SK-N-SH (cell line): ENCODE results near the gene TMCO4. TPM values are rescaled to one million over a fixed set of nuclear protein-coding genes. Genes with fewer than 3 reads are reported as not detected.

ENCODE experiments used
- CTCF ChIA-PET: fragments of 300-600, 350-600 bp; formaldehyde crosslinking; extraction: SDS; loops from one replicate; lab custom pipeline; 2021; lab: Yijun Ruan, JAX
- POLR2A ChIA-PET: fragments of 350-600 bp; sonication (Branson Sonifier 250); formaldehyde crosslinking; extraction: SDS; loops from one replicate; lab custom pipeline; 2020; ENCODE audit warnings: antibody characterized with exemption, inconsistent platforms; lab: Yijun Ruan, JAX
- DNase-seq: peaks from one replicate; pipeline ENCODE4 v3.0.0; 2012
- H2AFZ ChIP-seq: fragments of 200-600 bp; sonication (generic); 2 replicates; pipeline ENCODE4 v1.8.1; 2016; ENCODE audit warnings: antibody characterized with exemption, mild to moderate bottlenecking, low read depth
- H3F3A ChIP-seq: fragments of 200-600 bp; sonication (generic); replicated peaks from 2 replicates; pipeline ENCODE3; 2016; ENCODE audit warnings: antibody characterized with exemption, mild to moderate bottlenecking; ENCODE audit not compliant: insufficient read depth
- H3K27ac ChIP-seq, 2 experiments: fragments of 200-500 bp in 1 of 2; fragments of 200-600 bp in 1 of 2; sonication (Bioruptor generic) in 1 of 2; sonication (generic), shearing (Covaris generic) in 1 of 2; 2 replicates each; pipeline versions ENCODE4 v1.5.1 to v1.6.1; 2014 to 2016; ENCODE audit warnings: low read depth in 2 of 2, inconsistent platforms in 1 of 2, low read length in 1 of 2, mild to moderate bottlenecking in 1 of 2, mixed read lengths in 1 of 2
- H3K27me3 ChIP-seq: fragments of 200-600 bp; sonication (generic), shearing (Covaris generic); 2 replicates; pipeline ENCODE4 v1.6.1; 2016; ENCODE audit warnings: mixed run types; ENCODE audit not compliant: insufficient read depth
- H3K36me3 ChIP-seq, 2 experiments: fragments of 200-500 bp in 1 of 2; fragments of 200-600 bp in 1 of 2; sonication (Bioruptor generic) in 1 of 2; sonication (generic) in 1 of 2; replicated peaks in 1 of 2; 2 replicates each; pipeline versions ENCODE3 to v1.5.1; 2014 to 2016; ENCODE audit warnings: low read length in 1 of 2, mild to moderate bottlenecking in 1 of 2; ENCODE audit not compliant: insufficient read depth in 2 of 2, control insufficient read depth in 1 of 2
- H3K4me1 ChIP-seq, 2 experiments: fragments of 200-500 bp in 1 of 2; fragments of 200-600 bp in 1 of 2; sonication (Bioruptor generic) in 1 of 2; sonication (generic), shearing (Covaris generic) in 1 of 2; 2 replicates each; pipeline versions ENCODE4 v1.5.1 to v1.6.1; 2014 to 2016; ENCODE audit warnings: low read depth in 1 of 2, low read length in 1 of 2, mixed run types in 1 of 2; ENCODE audit not compliant: insufficient read depth in 2 of 2, control insufficient read depth in 1 of 2
- H3K4me2 ChIP-seq: fragments of 200-600 bp; sonication (generic), shearing (Covaris generic); 2 replicates; pipeline ENCODE4 v1.6.1; 2017; ENCODE audit warnings: mixed run types
- H3K4me3 ChIP-seq, 2 experiments: fragments of 200-500 bp in 1 of 2; fragments of 200-600 bp in 1 of 2; sonication (Bioruptor generic) in 1 of 2; sonication (generic), shearing (Covaris generic) in 1 of 2; 2 replicates each; pipeline versions ENCODE4 v1.5.1 to v1.8.1; 2014 to 2016; ENCODE audit warnings: low read depth in 2 of 2, inconsistent platforms in 1 of 2, low read length in 1 of 2, mild to moderate bottlenecking in 1 of 2, mixed read lengths in 1 of 2, moderate library complexity in 1 of 2
- H3K79me2 ChIP-seq: fragments of 200-600 bp; sonication (generic); 2 replicates; pipeline ENCODE4 v1.8.1; 2017; ENCODE audit warnings: mild to moderate bottlenecking; ENCODE audit not compliant: insufficient read depth
- H3K9ac ChIP-seq: fragments of 200-600 bp; sonication (generic); 2 replicates; pipeline ENCODE4 v1.6.1; 2017; ENCODE audit warnings: mixed run types
- H3K9me2 ChIP-seq: fragments of 200-600 bp; sonication (generic); 2 replicates; pipeline ENCODE4 v1.6.1; 2017; ENCODE audit warnings: mixed run types
- H3K9me3 ChIP-seq: fragments of 200-600 bp; sonication (generic); 2 replicates; pipeline ENCODE4 v1.6.1; 2017; ENCODE audit warnings: mixed run types, mild to moderate bottlenecking, moderate library complexity
- H4K20me1 ChIP-seq: fragments of 200-600 bp; sonication (generic); 2 replicates; pipeline ENCODE4 v1.6.1; 2017; ENCODE audit warnings: mild to moderate bottlenecking, mixed run types; ENCODE audit not compliant: insufficient read depth
- ELF1 ChIP-seq: IDR thresholded peaks from 2 replicates; pipeline ENCODE4 v1.4.0; 2012
- GABPA ChIP-seq: IDR thresholded peaks from 2 replicates; pipeline ENCODE4 v1.4.0; 2012; ENCODE audit warnings: low read depth, mild to moderate bottlenecking
- NFIC ChIP-seq: IDR thresholded peaks from 2 replicates; pipeline ENCODE4 v1.4.0; 2012; ENCODE audit warnings: borderline replicate concordance
- RAD21 ChIP-seq: IDR thresholded peaks from 2 replicates; pipeline ENCODE4 v1.6.1; 2012; ENCODE audit warnings: mild to moderate bottlenecking, low read length
- RFX5 ChIP-seq: IDR thresholded peaks from 2 replicates; pipeline ENCODE4 v1.6.1; 2012; ENCODE audit warnings: mild to moderate bottlenecking, improper control_type of control experiment, low read length
- TEAD4 ChIP-seq: IDR thresholded peaks from 2 replicates; pipeline ENCODE4 v1.4.0; 2012; ENCODE audit warnings: mild to moderate bottlenecking, borderline replicate concordance; ENCODE audit not compliant: insufficient read depth
- YY1 ChIP-seq: IDR thresholded peaks from 2 replicates; pipeline ENCODE4 v1.4.0; 2012; ENCODE audit warnings: low read depth, mild to moderate bottlenecking
- WGBS: methylation state at CpG from one replicate; pipeline ENCODE4 v1.1.6; 2017; ENCODE audit warnings: low lambda C conversion rate; 5-methylcytosine and 5-hydroxymethylcytosine counted together
- polyA plus RNA-seq, 3 experiments: library from polyadenylated mRNA; depleted of rRNA; stranded (reverse); fragments of >200 nt; gene quantifications; 2 replicates each; pipeline ENCODE4 v1.2.3, GENCODE V29; 2012
- TF ChIP-seq, protein P1 (sequence below): IDR thresholded peaks from 2 replicates; pipeline ENCODE4; 2012
- TF ChIP-seq, protein P2 (sequence below): IDR thresholded peaks from 2 replicates; pipeline ENCODE4 v1.6.1; 2012; ENCODE audit warnings: mild to moderate bottlenecking, low read depth, low read length, moderate library complexity

Gene TMCO4
- polyA plus RNA-seq, 1 of the 3 experiments (the other 2 are of a cell fraction) = 4.2 TPM

DNA sequence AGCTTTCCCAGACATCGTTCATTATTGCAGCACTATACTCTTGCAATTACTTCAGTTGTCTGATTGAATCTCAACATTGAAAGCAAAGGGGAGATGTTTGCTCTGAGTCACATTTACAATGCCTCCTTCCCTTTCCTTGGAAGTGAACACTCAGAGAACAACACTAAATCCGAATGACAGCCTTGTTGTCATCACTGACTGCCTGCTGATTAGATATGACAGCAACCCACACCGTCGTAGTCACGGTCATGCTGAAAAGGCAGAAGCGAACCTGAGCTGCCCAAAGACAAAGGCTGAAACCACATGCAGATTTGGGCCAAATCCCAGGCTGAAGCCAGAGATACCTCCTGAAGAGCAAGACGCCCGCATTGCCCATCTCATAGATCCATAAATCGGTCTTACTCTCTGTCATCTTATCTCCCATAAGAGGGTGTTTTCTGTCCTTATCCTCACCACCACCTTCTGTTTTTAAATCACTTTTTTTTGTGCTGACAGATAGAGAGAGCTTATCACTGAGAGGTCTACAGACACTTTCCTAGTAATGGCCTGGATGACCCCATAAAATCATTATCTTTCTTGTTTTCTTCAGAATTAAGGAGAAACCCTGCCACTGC lies 47.5 kb downstream of the TMCO4 start:
- Histone ChIP-seq H3K9me2 (no peaks in the 10 kb centered on the region), H3K4me2 (no peak overlapping the region), H3K27me3 (no peaks in the 10 kb centered on the region), H3K4me1 (peaks cover 0 to 2% of the 10 kb centered on the region in 2 experiments; a peak in 1 of 4 replicates), H4K20me1 (no peaks in the 10 kb centered on the region), H3F3A (peaks cover 3% of the 10 kb centered on the region), H3K79me2 (no peaks in the 10 kb centered on the region), H3K9ac (no peak overlapping the region), H2AFZ (no peak overlapping the region), H3K4me3 (no peak overlapping the region), H3K36me3 (no peaks in the 10 kb centered on the region), H3K27ac (no peak overlapping the region), H3K9me3 (no peaks in the 10 kb centered on the region)
- CTCF ChIA-PET = interaction anchor here (1.1 to 1.7 kb wide), 3 partner anchors 11 to 24 kb away, joined by 3 to 5 read pairs (median 3); no protein-coding TSS in a partner anchor
- WGBS = 76% methylated on average over 9 of the region's 9 CpGs
- peak; percentile 42 for DNase-seq
- TF ChIP-seq, protein P1, sequence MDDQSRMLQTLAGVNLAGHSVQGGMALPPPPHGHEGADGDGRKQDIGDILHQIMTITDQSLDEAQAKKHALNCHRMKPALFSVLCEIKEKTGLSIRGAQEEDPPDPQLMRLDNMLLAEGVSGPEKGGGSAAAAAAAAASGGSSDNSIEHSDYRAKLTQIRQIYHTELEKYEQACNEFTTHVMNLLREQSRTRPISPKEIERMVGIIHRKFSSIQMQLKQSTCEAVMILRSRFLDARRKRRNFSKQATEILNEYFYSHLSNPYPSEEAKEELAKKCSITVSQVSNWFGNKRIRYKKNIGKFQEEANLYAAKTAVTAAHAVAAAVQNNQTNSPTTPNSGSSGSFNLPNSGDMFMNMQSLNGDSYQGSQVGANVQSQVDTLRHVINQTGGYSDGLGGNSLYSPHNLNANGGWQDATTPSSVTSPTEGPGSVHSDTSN = peak; percentile 50
- TF ChIP-seq, protein P2, sequence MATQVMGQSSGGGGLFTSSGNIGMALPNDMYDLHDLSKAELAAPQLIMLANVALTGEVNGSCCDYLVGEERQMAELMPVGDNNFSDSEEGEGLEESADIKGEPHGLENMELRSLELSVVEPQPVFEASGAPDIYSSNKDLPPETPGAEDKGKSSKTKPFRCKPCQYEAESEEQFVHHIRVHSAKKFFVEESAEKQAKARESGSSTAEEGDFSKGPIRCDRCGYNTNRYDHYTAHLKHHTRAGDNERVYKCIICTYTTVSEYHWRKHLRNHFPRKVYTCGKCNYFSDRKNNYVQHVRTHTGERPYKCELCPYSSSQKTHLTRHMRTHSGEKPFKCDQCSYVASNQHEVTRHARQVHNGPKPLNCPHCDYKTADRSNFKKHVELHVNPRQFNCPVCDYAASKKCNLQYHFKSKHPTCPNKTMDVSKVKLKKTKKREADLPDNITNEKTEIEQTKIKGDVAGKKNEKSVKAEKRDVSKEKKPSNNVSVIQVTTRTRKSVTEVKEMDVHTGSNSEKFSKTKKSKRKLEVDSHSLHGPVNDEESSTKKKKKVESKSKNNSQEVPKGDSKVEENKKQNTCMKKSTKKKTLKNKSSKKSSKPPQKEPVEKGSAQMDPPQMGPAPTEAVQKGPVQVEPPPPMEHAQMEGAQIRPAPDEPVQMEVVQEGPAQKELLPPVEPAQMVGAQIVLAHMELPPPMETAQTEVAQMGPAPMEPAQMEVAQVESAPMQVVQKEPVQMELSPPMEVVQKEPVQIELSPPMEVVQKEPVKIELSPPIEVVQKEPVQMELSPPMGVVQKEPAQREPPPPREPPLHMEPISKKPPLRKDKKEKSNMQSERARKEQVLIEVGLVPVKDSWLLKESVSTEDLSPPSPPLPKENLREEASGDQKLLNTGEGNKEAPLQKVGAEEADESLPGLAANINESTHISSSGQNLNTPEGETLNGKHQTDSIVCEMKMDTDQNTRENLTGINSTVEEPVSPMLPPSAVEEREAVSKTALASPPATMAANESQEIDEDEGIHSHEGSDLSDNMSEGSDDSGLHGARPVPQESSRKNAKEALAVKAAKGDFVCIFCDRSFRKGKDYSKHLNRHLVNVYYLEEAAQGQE = no peak
- POLR2A ChIA-PET = no interaction called here

DNA sequence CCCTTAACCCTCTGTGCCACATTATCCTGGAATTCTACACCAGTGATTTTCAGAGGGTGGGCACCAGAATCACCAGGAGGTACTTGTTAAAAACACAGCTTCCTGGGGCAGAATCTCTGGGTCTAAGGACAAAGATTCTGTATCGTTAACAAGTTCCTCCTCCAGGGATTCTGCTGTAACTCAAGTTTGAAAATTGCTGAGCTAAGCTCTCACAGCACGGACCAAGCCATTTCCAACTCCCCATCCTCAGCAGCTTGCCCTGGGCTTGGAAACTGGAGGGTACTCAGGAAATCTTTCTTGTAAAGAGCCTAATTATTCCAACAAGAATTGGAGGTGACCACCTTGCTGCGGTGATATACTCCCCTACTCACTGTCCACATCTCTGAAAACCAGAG lies 48.8 kb downstream of the TMCO4 start:
- no peak overlapping the region for H3K4me3 ChIP-seq
- H3K36me3 ChIP-seq = no peaks in the 10 kb centered on the region
- DNase-seq = no peak
- H3K9me2 ChIP-seq = no peaks in the 10 kb centered on the region
- TF ChIP-seq, protein P2 = no peak
- TF ChIP-seq NFIC = no peak
- TF ChIP-seq RAD21 = no peak
- TF ChIP-seq TEAD4 = no peak
- TF ChIP-seq ELF1 = no peak
- no peak for TF ChIP-seq GABPA
- no peak for TF ChIP-seq RFX5
- TF ChIP-seq YY1 = no peak
- POLR2A ChIA-PET = no interaction called here
- no peak overlapping the region for H3K9ac ChIP-seq
- peaks cover 3% of the 10 kb centered on the region for H3F3A ChIP-seq
- CTCF ChIA-PET = interaction anchor here (1.9 kb wide), 1 partner anchor 10 kb away, joined by 9 read pairs; no protein-coding TSS in a partner anchor
- peaks cover 0 to 2% of the 10 kb centered on the region in 2 experiments; a peak in 1 of 4 replicates for H3K4me1 ChIP-seq
- no peaks in the 10 kb centered on the region for H4K20me1 ChIP-seq
- no peak overlapping the region for H3K4me2 ChIP-seq
- WGBS = 100% methylated on average over 3 of the region's 3 CpGs
- no peak overlapping the region; a peak in 1 of 4 replicates for H3K27ac ChIP-seq
- no peaks in the 10 kb centered on the region for H3K79me2 ChIP-seq
- no peaks in the 10 kb centered on the region for H3K27me3 ChIP-seq
- H3K9me3 ChIP-seq = no peaks in the 10 kb centered on the region
- no peak overlapping the region for H2AFZ ChIP-seq
